ENCODE results near the gene KIF15.

DNA sequence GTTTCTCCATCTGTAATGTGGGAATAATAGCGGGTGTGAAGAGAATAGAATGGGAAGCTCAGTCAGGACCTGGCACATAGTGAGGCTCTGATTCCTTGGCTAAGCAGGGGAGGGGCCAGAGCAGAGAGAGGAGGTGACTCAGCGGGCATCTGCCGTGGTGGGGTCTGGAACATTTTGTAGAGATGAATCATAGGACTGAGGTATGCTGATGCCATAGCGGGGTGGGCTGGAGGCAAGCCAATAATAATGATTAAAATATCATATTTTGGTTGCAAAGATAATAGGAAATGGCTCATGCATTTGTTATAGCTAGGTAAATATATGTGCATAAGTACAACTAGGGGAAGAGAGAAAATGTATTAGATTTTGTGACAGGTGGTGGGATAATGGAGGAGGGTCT, 124.0 kb downstream of the KIF15 start:
- TF ChIP-seq CTCF (IDR thresholded peaks at IDR 0.05): no peak
- TF ChIP-seq POLR2A (IDR thresholded peaks at IDR 0.05): no peak

Data from esophagus squamous epithelium (tissue), 4 donors.